Measurements from ENCODE around the gene DNAH5. TPM values are rescaled to one million over a fixed set of nuclear protein-coding genes. Genes with fewer than 3 reads are reported as not detected.

The DNAH5 gene
- total and polyA plus RNA-seq, 8 donors, result 0.61 to 9.8 (median 2.7) TPM

DNA sequence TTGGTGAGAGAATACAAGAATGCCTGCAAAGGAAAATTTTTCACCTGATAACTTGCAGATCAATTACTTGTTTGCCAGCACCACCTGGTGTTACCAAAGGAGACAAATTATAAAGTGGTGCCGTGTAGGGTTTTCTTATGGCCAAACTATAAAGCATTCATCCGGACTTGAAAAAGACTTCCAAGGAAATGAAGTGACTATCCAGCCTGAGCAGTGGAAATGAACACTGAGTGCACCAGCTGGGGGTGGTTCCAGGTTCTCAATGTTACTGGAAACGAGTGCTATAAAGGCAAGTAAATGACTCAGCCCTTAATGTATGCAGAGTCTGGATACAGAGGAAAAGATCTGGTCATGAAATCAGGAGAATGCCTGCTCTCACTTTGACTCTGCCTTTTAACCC lies 113.1 kb downstream of the DNAH5 start:
- TF ChIP-seq, protein P1, sequence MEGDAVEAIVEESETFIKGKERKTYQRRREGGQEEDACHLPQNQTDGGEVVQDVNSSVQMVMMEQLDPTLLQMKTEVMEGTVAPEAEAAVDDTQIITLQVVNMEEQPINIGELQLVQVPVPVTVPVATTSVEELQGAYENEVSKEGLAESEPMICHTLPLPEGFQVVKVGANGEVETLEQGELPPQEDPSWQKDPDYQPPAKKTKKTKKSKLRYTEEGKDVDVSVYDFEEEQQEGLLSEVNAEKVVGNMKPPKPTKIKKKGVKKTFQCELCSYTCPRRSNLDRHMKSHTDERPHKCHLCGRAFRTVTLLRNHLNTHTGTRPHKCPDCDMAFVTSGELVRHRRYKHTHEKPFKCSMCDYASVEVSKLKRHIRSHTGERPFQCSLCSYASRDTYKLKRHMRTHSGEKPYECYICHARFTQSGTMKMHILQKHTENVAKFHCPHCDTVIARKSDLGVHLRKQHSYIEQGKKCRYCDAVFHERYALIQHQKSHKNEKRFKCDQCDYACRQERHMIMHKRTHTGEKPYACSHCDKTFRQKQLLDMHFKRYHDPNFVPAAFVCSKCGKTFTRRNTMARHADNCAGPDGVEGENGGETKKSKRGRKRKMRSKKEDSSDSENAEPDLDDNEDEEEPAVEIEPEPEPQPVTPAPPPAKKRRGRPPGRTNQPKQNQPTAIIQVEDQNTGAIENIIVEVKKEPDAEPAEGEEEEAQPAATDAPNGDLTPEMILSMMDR (IDR thresholded peaks at IDR 0.05), result no peak
- Histone ChIP-seq H3K36me3 (no peaks in the 10 kb centered on the region), H3K27ac (no peak overlapping the region), H3K9me3 (peaks cover 0 to 2% of the 10 kb centered on the region in 2 donors), H3K4me1 (no peaks in the 10 kb centered on the region), H3K4me3 (no peak overlapping the region), H3K27me3 (no peaks in the 10 kb centered on the region)
- intact Hi-C loops (cut with DNase I), result no loop called here
- ATAC-seq (no peak), DNase-seq (no peak)

- intact Hi-C loops (cut with DNase I), result no loop called here
- H3K4me3 ChIP-seq, result no peak overlapping the region
- H3K9me3 ChIP-seq, result peaks cover 0 to 2% of the 10 kb centered on the region in 2 donors
- no peaks in the 10 kb centered on the region for H3K4me1 ChIP-seq
- no peaks in the 10 kb centered on the region for H3K36me3 ChIP-seq
- no peaks in the 10 kb centered on the region for H3K27me3 ChIP-seq
- DNase-seq (no peak), ATAC-seq (no peak)
- H3K27ac ChIP-seq, result no peak overlapping the region
- TF ChIP-seq, protein P1 (IDR thresholded peaks at IDR 0.05), result no peak
Measured at GRCh38 chr5:13830536-13830935, 114.0 kb downstream of the DNAH5 start.

GRCh38 chr5:13821366-13821765 lies 123.1 kb downstream of the DNAH5 start:
- no peak overlapping the region for H3K4me3 ChIP-seq
- TF ChIP-seq, protein P1 (IDR thresholded peaks at IDR 0.05), result no peak
- H3K27me3 ChIP-seq, result no peaks in the 10 kb centered on the region
- ATAC-seq (no peak), DNase-seq (no peak)
- intact Hi-C loops (cut with DNase I), result no loop called here
- no peaks in the 10 kb centered on the region for H3K4me1 ChIP-seq
- no peak overlapping the region for H3K27ac ChIP-seq
- H3K36me3 ChIP-seq, result no peaks in the 10 kb centered on the region
- H3K9me3 ChIP-seq, result no peaks in the 10 kb centered on the region

DNA sequence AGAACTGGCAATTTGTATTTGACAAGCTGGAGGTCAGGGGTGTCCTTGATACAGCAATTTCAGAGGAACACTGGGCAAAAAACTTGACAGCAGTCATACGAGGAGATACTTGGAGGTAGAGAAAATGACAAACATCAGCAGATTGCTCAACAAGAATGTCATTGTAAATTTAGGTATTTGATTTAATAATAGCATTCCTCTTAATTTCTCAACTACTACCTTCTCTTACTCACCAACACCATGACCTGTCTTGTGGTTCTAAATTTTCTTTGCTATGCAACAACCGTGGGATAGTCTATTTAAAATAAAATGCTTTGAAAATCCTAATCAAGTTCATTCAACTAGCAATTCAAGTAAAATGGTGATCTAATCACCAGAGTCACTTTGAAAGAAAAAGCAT lies 128.4 kb downstream of the DNAH5 start:
- ATAC-seq (no peak), DNase-seq (no peak)
- Histone ChIP-seq H3K4me3 (no peak overlapping the region), H3K4me1 (no peaks in the 10 kb centered on the region), H3K36me3 (no peaks in the 10 kb centered on the region), H3K9me3 (no peaks in the 10 kb centered on the region), H3K27ac (no peak overlapping the region), H3K27me3 (no peaks in the 10 kb centered on the region)
- TF ChIP-seq, protein P1 (IDR thresholded peaks at IDR 0.05), result no peak
- intact Hi-C loops (cut with DNase I), result no loop called here

GRCh38 chr5:13814301-13814700 lies 130.2 kb downstream of the DNAH5 start:
- no peak overlapping the region for H3K27ac ChIP-seq
- H3K9me3 ChIP-seq, result peaks cover 0 to 8% of the 10 kb centered on the region in 2 donors
- no peaks in the 10 kb centered on the region for H3K4me1 ChIP-seq
- TF ChIP-seq, protein P1 (IDR thresholded peaks at IDR 0.05), result no peak
- intact Hi-C loops (cut with DNase I), result no loop called here
- no peaks in the 10 kb centered on the region for H3K27me3 ChIP-seq
- H3K36me3 ChIP-seq, result no peaks in the 10 kb centered on the region
- DNase-seq (no peak), ATAC-seq (no peak)
- no peak overlapping the region for H3K4me3 ChIP-seq

All from left lung (tissue), 10 donors.